Measurements from ENCODE around the gene TRAPPC10.

TRAPPC10 gene

GRCh38 chr21:44012474-44013379, 618 bp downstream of the TRAPPC10 start:
- peak; percentile 76 for DNase-seq (ENCODE audit: low read depth in 1 of 2, low spot score in 1 of 2)
- peak overlapping the region; percentile 83 for H3K27ac ChIP-seq (replicated peaks)
- TF ChIP-seq, protein P1, sequence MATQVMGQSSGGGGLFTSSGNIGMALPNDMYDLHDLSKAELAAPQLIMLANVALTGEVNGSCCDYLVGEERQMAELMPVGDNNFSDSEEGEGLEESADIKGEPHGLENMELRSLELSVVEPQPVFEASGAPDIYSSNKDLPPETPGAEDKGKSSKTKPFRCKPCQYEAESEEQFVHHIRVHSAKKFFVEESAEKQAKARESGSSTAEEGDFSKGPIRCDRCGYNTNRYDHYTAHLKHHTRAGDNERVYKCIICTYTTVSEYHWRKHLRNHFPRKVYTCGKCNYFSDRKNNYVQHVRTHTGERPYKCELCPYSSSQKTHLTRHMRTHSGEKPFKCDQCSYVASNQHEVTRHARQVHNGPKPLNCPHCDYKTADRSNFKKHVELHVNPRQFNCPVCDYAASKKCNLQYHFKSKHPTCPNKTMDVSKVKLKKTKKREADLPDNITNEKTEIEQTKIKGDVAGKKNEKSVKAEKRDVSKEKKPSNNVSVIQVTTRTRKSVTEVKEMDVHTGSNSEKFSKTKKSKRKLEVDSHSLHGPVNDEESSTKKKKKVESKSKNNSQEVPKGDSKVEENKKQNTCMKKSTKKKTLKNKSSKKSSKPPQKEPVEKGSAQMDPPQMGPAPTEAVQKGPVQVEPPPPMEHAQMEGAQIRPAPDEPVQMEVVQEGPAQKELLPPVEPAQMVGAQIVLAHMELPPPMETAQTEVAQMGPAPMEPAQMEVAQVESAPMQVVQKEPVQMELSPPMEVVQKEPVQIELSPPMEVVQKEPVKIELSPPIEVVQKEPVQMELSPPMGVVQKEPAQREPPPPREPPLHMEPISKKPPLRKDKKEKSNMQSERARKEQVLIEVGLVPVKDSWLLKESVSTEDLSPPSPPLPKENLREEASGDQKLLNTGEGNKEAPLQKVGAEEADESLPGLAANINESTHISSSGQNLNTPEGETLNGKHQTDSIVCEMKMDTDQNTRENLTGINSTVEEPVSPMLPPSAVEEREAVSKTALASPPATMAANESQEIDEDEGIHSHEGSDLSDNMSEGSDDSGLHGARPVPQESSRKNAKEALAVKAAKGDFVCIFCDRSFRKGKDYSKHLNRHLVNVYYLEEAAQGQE (IDR thresholded peaks at IDR 0.05; ENCODE audit: insufficient replicate concordance, low read depth), result no peak
- TF ChIP-seq SPI1 (IDR thresholded peaks at IDR 0.05; ENCODE audit: borderline replicate concordance, low read depth) (peak; percentile 22; the same call in 1 of the 2 replicates), GABPA (IDR thresholded peaks at IDR 0.05; ENCODE audit: low read depth) (peak; percentile 74)

DNA sequence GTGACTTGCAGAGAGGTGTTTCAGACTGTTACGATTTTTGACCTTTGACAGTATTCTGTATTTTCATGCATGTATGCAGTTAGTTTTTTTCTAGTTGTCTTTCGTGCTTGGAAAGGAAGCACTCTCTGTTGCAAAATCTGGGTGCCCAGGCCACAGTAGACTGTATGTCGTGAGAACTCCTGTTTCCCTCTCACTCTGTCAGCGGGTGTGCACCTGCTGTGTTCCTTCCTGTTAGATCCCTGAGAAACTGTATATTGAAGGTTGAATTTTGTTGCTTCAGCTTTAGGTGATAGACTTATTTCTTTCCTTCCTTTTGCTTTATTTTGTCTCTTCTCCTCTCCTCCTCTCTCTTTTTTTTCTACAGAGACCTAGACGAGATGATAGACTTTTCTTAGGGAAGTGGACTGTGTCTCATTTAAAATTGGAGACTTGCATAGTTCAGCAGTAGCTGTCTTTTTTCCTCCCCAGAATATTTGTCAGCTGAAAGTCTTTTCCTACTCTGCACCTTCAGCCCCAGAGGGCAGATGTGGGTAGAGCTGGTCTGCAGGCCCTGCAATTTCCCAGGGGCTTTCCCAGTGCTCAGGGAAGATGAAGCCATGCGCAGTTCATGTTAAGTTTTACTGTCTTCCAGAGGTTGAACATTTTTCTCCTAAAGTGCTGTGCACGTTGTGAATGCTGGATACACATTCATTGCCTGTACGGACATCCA, 1.4 kb downstream of the TRAPPC10 start:
- H3K4me3 ChIP-seq (replicated peaks; ENCODE audit: insufficient read depth, low read length), result peak overlapping the region; percentile 71
- TF ChIP-seq POLR2AphosphoS5 (IDR thresholded peaks at IDR 0.05; ENCODE audit: low read depth) (peak; percentile 72; the same call in 1 of the 2 replicates), GABPA (IDR thresholded peaks at IDR 0.05; ENCODE audit: low read depth) (0 out of 2 replicates have a peak, but pooled peaks have one; percentile 15), SPI1 (IDR thresholded peaks at IDR 0.05; ENCODE audit: borderline replicate concordance, low read depth) (peak; percentile 40; the same call in 1 of the 2 replicates)
- TF ChIP-seq, protein P2, sequence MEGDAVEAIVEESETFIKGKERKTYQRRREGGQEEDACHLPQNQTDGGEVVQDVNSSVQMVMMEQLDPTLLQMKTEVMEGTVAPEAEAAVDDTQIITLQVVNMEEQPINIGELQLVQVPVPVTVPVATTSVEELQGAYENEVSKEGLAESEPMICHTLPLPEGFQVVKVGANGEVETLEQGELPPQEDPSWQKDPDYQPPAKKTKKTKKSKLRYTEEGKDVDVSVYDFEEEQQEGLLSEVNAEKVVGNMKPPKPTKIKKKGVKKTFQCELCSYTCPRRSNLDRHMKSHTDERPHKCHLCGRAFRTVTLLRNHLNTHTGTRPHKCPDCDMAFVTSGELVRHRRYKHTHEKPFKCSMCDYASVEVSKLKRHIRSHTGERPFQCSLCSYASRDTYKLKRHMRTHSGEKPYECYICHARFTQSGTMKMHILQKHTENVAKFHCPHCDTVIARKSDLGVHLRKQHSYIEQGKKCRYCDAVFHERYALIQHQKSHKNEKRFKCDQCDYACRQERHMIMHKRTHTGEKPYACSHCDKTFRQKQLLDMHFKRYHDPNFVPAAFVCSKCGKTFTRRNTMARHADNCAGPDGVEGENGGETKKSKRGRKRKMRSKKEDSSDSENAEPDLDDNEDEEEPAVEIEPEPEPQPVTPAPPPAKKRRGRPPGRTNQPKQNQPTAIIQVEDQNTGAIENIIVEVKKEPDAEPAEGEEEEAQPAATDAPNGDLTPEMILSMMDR (IDR thresholded peaks at IDR 0.05; ENCODE audit: insufficient read depth, low read length), result no peak
- TF ChIP-seq, protein P1 (IDR thresholded peaks at IDR 0.05; ENCODE audit: insufficient replicate concordance, low read depth), result no peak
- peak overlapping the region; percentile 83 for H3K27ac ChIP-seq (replicated peaks)
- peak; percentile 66 to 90 for DNase-seq (ENCODE audit: low read depth in 1 of 2, low spot score in 1 of 2)
- H3K27me3 ChIP-seq (ENCODE audit: insufficient read depth, poor library complexity, severe bottlenecking), result no peaks in the 10 kb centered on the region

More at GRCh38 chr21:44012474-44013379, 618 bp downstream of the TRAPPC10 start:
- Histone ChIP-seq H3K4me3 (replicated peaks; ENCODE audit: insufficient read depth, low read length) (peak overlapping the region; percentile 71), H3K27me3 (ENCODE audit: insufficient read depth, poor library complexity, severe bottlenecking) (no peaks in the 10 kb centered on the region)

DNA sequence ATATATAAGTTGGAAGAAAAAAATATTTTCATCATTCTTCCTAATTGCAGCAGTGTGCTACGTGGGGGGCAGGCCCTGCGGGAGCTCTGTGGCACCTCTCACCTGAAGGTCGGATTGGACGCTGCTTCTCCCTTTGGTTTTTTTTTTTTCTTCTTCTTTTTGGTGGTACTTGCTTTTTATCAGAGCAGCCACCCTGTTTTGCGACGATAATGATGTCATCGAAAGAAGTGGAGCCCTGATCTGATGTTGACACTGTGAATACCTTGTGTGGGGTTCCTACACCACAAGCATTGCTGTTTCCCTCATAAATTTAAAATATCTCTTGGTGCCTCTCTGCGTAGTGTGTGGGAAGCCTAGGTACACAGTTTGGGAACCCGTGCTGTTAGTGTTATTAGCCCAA, 5.5 kb downstream of the TRAPPC10 start:
- no peak overlapping the region for H3K4me3 ChIP-seq (replicated peaks; ENCODE audit: insufficient read depth, low read length)
- DNase-seq (ENCODE audit: low read depth in 1 of 2, low spot score in 1 of 2), result no peak
- H3K27me3 ChIP-seq (ENCODE audit: insufficient read depth, poor library complexity, severe bottlenecking), result no peaks in the 10 kb centered on the region
- no peak overlapping the region for H3K27ac ChIP-seq (replicated peaks)
- no peak for TF ChIP-seq SPI1 (IDR thresholded peaks at IDR 0.05; ENCODE audit: borderline replicate concordance, low read depth)
- TF ChIP-seq, protein P1 (IDR thresholded peaks at IDR 0.05; ENCODE audit: insufficient replicate concordance, low read depth), result no peak
- TF ChIP-seq GABPA (IDR thresholded peaks at IDR 0.05; ENCODE audit: low read depth), result no peak
- TF ChIP-seq POLR2AphosphoS5 (IDR thresholded peaks at IDR 0.05; ENCODE audit: low read depth), result no peak
- TF ChIP-seq, protein P2 (IDR thresholded peaks at IDR 0.05; ENCODE audit: insufficient read depth, low read length), result no peak
